H4 (cell line): ENCODE data around the gene MRGPRE. TPM values are rescaled to one million over a fixed set of nuclear protein-coding genes. Genes with fewer than 3 reads are reported as not detected.

ENCODE experiments used
- DNase-seq: peaks from one replicate; pipeline ENCODE4 v3.0.0-alpha.2; 2015; ENCODE audit warnings: low spot score
- total RNA-seq: library from RNA; depleted of rRNA; stranded (reverse); fragments of >200 nt; shearing (Covaris generic); gene quantifications from 2 replicates; pipeline ENCODE4 v1.2.3, GENCODE V29; 2014

MRGPRE gene
- total RNA-seq, 1 experiment from 2014 or later: not detected

GRCh38 chr11:3213659-3214419 lies 18.4 kb downstream of the MRGPRE start:
- DNase-seq: no peak

DNA sequence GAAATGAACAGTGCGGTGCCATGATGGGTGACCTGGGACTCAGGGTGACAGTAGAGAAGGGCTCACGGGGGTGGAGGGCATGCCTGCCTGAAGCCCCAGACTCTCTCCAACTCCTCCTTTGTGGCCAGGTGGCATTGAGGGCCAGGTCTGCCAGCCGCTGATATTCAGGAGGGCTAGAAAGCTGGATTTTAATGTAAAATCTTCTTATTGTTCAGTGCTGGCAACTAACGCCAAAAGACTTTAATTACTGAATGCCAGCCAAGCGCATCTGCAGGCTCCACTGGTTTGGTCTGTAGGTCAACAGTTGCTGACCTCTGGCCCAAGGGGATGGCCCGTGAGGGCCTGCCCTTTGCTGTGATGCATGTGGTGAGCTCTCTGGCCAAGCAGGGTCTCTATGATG lies 23.9 kb downstream of the MRGPRE start:
- DNase-seq: no peak

DNA sequence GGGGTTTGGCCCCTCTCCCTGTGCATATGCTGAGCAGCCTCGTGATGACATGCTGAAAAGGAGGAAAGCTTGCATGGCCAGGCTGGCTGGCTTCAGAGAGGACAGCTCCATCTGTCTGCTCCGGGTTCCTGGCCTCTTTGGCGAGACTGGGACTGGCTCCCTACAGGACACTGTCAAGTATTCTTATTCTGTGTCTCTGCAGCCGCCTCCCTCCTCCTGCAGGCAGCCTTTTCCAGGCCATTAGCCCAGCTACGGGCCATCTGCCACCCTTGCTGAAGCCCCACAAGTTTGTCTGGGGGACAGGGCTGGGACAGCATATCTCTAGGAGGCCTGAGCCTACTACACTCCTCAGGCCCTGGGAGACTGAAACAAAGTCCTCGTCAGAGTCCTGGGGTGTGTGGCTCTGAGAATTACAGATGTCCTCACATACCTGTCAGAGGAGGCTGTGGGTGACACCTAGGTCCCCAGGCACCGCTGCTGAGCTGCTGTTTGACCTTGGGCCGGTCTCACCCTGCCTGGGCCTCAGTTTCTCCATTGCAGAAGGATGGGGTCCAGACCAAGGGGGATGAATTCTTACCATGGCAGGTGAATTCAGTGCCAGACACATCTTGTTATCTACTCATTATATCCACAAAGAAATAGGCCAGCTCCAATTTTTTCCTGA lies 24.6 kb downstream of the MRGPRE start:
- DNase-seq: no peak

- no peak for DNase-seq
These were observed 25.4 kb downstream of the MRGPRE start for GRCh38 chr11:3206922-3207204.

DNA sequence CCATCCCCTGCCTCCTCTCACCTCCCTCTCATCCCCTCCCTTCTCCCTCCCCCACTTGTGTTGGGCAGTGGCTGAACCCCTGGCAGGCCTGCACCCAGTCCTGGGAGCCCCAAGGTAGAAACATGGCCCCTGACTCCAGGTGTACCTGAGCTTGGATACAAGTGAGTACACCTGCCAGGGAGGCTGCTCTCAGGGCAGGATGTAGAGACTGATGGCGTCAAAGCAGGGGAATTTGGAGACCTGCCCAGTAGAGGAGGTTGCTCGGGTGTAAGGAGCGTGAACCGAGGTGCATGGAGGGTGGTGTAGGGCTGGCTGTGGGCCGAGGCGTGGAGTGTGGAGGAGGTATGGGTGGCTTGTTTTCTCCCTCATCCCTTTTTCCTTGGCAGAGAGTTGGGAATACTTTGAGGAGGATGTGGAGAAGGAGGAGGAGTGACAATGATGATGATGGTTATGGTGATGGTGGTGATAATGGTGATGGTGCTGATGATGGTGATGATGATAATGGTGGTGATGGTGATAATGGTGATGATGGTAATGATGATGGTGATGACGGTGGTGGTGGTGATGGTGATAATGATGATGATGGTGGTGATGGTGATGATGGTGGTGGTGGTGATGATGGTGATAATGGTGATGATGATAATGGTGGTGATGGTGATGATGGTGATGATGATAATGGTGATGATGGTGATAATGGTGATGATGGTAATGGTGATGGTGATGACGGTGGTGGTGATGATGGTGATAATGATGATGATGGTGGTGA lies 25.9 kb downstream of the MRGPRE start:
- DNase-seq: no peak

- no peak for DNase-seq
These were observed 26.7 kb downstream of the MRGPRE start for GRCh38 chr11:3205261-3206155.

DNA sequence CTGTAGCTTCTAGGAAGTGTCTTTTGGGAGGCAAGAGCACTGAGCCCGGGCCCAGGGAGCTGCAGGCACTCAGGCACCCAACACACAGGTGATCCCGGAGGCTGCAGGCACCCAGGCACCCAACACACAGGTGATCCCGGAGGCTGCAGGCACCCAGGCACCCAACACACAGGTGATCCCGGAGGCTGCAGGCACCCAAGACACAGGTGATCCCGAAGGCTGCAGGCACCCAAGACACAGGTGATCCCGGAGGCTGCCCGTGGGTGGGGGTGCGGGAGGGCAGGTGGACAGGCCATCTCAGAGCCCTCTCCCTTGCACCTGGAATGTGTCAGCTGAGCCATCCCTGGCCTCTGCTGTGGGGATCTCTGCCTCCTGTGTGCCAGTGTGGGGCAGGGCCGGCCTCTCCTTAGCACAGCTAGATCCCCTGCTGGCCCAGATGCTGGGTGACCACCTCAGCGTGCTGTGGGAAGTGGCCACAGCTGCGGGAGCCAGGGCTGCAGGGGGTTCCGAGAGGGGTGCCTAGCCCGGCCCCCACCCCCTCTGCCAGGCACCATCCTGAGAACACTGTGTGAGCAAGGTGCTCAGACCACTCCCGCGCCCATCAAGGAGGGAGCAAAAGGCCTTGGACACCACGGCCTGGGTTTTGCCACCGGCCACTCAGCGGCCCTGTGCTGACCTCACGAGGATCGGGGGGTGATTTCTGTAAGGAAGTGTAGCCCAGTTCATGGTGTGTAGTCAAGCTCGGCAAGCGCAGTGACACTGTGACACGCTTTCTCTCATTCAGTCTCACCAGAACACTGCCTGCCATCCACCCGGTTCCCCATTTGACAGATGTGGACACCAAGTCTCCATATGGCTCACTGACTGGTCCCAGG lies 27.8 kb downstream of the MRGPRE start:
- no peak for DNase-seq

GRCh38 chr11:3203221-3204043 lies 28.8 kb downstream of the MRGPRE start:
- DNase-seq: no peak

- DNase-seq: no peak
These were observed 29.5 kb downstream of the MRGPRE start for GRCh38 chr11:3202759-3203158.

DNA sequence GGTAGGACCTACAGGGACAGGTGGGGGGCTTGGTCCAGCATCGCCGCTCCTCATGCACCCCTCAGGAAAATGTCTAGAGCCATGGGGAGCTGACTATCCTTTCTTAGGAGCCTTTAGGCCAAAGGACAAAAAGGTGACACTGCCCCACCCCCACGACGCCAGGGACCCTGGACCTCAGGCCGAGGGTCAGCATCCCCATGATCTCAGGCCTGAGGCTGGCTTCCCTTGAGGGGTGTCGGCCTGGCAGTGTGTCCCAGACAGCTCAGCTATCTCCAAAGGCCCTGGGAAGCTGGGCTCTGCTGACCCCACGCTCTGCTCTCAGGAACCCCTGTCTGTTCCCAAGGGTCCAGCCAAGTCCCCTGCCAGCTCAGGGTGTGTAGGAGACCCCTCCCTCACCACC lies 29.9 kb downstream of the MRGPRE start:
- no peak for DNase-seq

- DNase-seq: no peak
These were observed 30.5 kb downstream of the MRGPRE start for GRCh38 chr11:3201677-3202181.

DNA sequence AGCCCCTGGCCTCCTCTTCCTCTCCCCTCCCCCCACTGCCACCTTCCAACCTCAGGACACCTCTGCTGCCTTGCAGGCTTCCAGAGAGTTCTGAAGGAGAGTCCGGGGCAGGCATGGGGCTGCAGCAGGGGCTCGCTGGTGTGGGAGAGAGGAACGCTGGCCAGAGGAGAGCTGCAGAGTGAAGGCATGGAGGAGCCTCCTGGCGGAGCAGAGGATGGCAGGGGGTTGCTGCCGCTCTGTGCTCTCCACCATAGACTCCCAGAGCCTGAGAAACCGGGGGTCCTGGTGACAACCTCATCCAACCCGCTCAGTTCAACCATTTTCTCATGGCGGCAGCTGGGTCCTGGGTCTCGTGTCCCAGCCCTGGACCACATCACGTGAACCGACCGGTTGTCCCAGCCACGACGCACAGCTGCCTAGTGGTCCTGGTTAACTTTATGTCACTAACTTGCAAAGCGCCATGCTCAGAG lies 31.1 kb downstream of the MRGPRE start:
- DNase-seq: no peak

DNA sequence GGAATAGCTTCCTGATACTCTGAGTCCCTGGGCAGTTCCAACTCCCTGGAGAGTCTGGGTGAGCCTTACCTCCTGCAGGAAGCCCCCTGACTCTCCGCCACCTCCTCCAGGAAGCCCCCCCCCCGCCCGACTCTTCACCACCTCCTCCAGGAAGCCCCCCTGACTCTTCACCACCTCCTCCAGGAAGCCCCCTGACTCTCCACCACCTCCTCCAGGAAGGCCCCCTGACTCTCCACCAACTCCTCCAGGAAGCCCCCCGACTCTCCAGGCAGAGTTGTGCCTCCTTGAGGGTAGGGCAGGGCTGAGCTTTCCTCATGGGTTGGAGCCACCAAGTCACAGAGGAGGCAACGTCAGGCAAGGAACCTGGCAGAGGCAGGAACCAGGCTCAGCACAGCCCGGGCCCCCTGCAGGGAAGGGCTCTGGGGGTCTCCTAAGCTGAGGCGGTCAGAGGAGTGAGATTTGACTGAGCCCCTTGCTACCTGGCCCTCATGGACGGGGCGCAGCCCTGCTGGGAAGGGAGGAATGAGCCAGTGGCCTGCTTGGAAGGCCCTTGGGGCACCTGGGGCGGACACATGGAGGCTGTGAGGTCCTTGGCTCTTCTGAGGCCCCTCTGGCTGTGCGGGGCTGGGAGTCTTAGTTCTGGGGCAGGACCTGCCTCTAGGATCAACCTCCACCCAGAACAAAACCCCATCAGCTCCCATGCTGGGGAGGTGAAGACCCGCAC lies 31.7 kb downstream of the MRGPRE start:
- no peak for DNase-seq

DNA sequence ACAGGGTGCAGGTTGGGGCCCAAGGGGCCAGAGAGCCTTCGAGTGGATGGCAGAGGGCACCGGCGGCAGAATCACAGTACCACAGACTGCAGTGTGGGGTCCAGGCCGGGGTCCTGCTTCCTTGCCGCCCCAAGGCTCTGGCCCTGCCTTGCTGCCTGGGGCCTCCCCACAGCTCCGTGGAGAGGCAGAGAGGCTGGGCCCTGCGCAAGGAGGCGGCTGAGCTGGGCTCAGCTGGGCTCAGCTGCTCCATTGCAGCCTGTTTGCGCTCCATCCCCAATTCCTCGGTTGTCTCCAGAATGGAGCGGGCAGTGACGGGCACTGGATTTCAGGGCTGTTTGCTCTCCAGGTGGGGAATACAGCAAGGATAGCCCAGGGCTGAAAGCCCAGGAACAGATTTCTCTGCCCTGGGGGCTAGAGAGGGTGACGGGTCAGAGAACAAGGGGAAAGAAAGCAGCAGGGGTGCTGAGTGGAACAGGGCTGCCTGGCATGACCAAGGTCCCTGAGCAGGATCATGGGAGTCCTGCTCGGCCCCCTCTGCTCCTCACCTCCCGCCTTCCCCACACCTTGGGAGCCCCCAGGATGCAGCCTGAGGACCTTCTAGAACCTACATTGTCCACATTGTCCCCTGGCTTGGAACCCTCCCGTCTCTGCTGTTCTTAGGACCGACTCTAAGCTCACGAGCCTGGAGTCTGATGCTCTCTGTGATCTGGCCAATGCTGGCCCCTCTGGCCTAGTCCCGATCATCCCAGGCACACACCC lies 32.5 kb downstream of the MRGPRE start:
- DNase-seq: no peak

DNA sequence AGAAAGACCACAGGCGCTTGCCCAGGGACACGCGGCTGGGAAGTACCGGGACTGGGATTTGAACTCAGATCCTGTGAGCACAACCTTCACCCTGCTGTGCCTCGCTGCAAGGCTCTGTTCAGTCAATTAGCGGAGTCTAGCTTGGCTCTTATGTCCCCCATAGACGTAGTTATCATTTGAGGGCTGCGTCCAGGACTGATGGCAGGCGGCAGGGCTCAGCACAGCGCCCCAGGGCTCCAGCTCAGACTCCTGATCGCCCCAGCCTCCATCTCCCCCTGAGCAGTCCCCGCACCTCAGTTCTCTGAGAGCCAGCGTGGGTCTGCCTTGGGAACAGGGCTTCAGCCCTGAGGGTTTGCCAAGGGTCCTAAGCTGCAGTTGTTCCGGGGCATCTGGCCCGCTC lies 33.4 kb downstream of the MRGPRE start:
- no peak for DNase-seq

- DNase-seq: no peak
These were observed 34.2 kb downstream of the MRGPRE start for GRCh38 chr11:3197878-3198528.

DNA sequence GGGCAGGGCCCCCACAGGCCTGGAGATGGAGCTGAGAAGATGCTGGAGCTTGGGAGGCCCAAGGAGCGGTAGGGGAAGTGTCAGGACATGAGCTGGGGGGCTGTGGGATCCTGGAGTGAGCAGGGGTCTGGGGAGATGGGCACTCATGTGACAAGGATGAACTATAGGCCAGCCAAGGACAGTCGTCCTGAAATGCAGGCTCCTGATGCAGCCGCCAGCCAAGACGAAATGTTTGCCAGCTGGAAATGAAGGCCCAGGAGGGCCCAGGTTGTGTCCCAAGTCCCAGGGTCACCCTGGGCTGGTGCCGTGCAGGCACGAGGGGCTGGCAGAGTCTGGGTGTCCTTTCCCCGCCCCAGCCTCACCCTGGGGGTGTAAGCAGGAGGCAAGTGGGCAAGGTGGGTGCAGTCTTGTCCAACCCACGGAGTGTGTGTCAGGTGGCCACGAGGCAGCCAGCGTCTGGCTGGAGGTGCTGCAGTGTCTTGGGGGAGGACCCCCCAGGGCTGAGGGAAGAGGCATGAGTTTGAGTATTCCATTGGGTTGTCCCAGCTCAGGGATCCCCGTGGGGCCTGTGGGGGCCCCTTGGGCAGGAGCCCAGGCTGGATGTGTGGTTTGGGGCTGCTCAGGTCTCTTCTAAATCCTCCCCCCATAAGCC lies 35.0 kb downstream of the MRGPRE start:
- no peak for DNase-seq
